A673 (cell line): ENCODE results near the gene MAPK8IP1. TPM values are rescaled to one million over a fixed set of nuclear protein-coding genes. Genes with fewer than 3 reads are reported as not detected.

Experiments
- BruUV-seq: library from RNA; stranded (reverse); fragments of 400-500 nt; replicated peaks from 2 replicates; lab custom pipeline; 2021; lab: Mats Ljungman, UMichigan
- CTCF ChIA-PET: fragments of 300-600 bp; sonication (Branson Sonifier 250); formaldehyde crosslinking; loops from one replicate; lab custom pipeline; 2022; ENCODE audit warnings: antibody characterized with exemption; lab: Charles Lee
- POLR2A ChIA-PET: fragments of 300-600 bp; sonication (Branson Sonifier 250); formaldehyde crosslinking; loops from one replicate; lab custom pipeline; 2022; ENCODE audit warnings: antibody characterized with exemption; ENCODE audit not compliant: low non-redundant PET; lab: Charles Lee
- DNase-seq: peaks from one replicate; pipeline ENCODE4 v3.0.0-alpha.2; 2015; ENCODE audit warnings: low spot score
- H3K27ac ChIP-seq: fragments of 200-600 bp; sonication (generic); 2 replicates; pipeline ENCODE4 v1.5.1; 2016; ENCODE audit warnings: mixed run types, low read depth, mild to moderate bottlenecking, mixed read lengths, antibody characterized with exemption, low read length; ENCODE audit not compliant: poor library complexity, severe bottlenecking
- H3K27me3 ChIP-seq: fragments of 200-600 bp; sonication (generic); replicated peaks from 2 replicates; pipeline ENCODE4 v1.6.1; 2017; ENCODE audit warnings: mixed run types, low read depth, mild to moderate bottlenecking, mixed read lengths, antibody characterized with exemption, low read length; ENCODE audit not compliant: insufficient read depth, poor library complexity
- H3K36me3 ChIP-seq: fragments of 200-600 bp; sonication (generic); 2 replicates; pipeline ENCODE4 v1.6.1; 2016; ENCODE audit warnings: mixed run types, mild to moderate bottlenecking, mixed read lengths, antibody characterized with exemption, low read length; ENCODE audit not compliant: insufficient read depth, poor library complexity, severe bottlenecking
- H3K4me1 ChIP-seq: fragments of 200-600 bp; sonication (generic); 2 replicates; pipeline ENCODE4 v1.6.1; 2017; ENCODE audit warnings: mixed run types, mild to moderate bottlenecking, mixed read lengths, antibody characterized with exemption, low read length; ENCODE audit not compliant: insufficient read depth, poor library complexity, severe bottlenecking
- H3K4me3 ChIP-seq: fragments of 200-600 bp; sonication (generic); 2 replicates; pipeline ENCODE4 v1.5.1; 2016; ENCODE audit warnings: low read depth, mixed run types, mild to moderate bottlenecking, mixed read lengths, low read length; ENCODE audit not compliant: poor library complexity, severe bottlenecking
- H3K9me3 ChIP-seq: fragments of 200-600 bp; sonication (generic); 2 replicates; pipeline ENCODE4 v1.6.1; 2016; ENCODE audit warnings: mixed run types, low read depth, mild to moderate bottlenecking, mixed read lengths, antibody characterized with exemption, low read length; ENCODE audit not compliant: poor library complexity, severe bottlenecking
- CTCF ChIP-seq: fragments of 300-800, 200-600 bp; sonication (generic); conservative IDR thresholded peaks from 2 replicates; pipeline ENCODE4 v1.5.1; 2017; ENCODE audit warnings: low read depth, mild to moderate bottlenecking, antibody characterized with exemption, low read length, moderate library complexity, mixed read lengths
- EZH2 ChIP-seq: fragments of 200-600 bp; sonication (generic); IDR thresholded peaks from 2 replicates; pipeline ENCODE4 v1.6.1; 2017; ENCODE audit warnings: borderline replicate concordance, low read depth, mild to moderate bottlenecking, mixed read lengths, antibody characterized with exemption, low read length; ENCODE audit not compliant: poor library complexity, severe bottlenecking
- intact Hi-C: fragments of 100-400 bp; cut with micrococcal nuclease; formaldehyde crosslinking; loops from one replicate; pipeline ENCODE4 v1.10.0; 2022; ENCODE audit not compliant: unreplicated experiment
- total RNA-seq: library from RNA; stranded (reverse); gene quantifications from 2 replicates; pipeline ENCODE4 v1.2.3, GENCODE V29; 2021

MAPK8IP1 gene
- total RNA-seq, 1 experiment from 2014 or later, result 46.0 TPM

GRCh38 chr11:45948356-45948755, 62.9 kb downstream of the MAPK8IP1 start:
- Histone ChIP-seq H3K9me3 (no peaks in the 10 kb centered on the region), H3K4me3 (no peak overlapping the region), H3K4me1 (no peaks in the 10 kb centered on the region), H3K27ac (no peak overlapping the region), H3K36me3 (peaks cover 28% of the 10 kb centered on the region), H3K27me3 (no peaks in the 10 kb centered on the region)
- no TSS peak for BruUV-seq
- DNase-seq, result no peak
- ChIA-PET CTCF (interaction anchor here (1.4 kb wide), 1 partner anchor 17 kb away, joined by 4 read pairs; no protein-coding TSS in a partner anchor), POLR2A (no interaction called here)
- intact Hi-C loops, result no loop called here
- no peak for TF ChIP-seq CTCF
- TF ChIP-seq EZH2, result no peak

- Histone ChIP-seq H3K27ac (no peak overlapping the region), H3K36me3 (peaks cover 29% of the 10 kb centered on the region), H3K4me1 (no peaks in the 10 kb centered on the region), H3K4me3 (no peak overlapping the region), H3K9me3 (no peaks in the 10 kb centered on the region), H3K27me3 (no peaks in the 10 kb centered on the region)
- no TSS peak for BruUV-seq
- CTCF ChIA-PET, result no interaction called here
- DNase-seq, result no peak
- POLR2A ChIA-PET, result no interaction called here
- intact Hi-C loops, result no loop called here
- no peak for TF ChIP-seq CTCF
- TF ChIP-seq EZH2, result no peak
Observed at GRCh38 chr11:45949992-45950407, 64.5 kb downstream of the MAPK8IP1 start.

Other genes with a start within 250 kb of the MAPK8IP1 start
- gene CHST1, start 220.0 kb upstream of the MAPK8IP1 start, total RNA-seq, result 13.2 and 17.0 TPM in 2 replicates
- 25.7 and 32.5 TPM in 2 replicates for gene SLC35C1, start 80.5 kb upstream of the MAPK8IP1 start, total RNA-seq
- gene CRY2, start 38.2 kb upstream of the MAPK8IP1 start, total RNA-seq, result 46.4 and 47.0 TPM in 2 replicates
- 3.3 and 3.8 TPM in 2 replicates for gene FREY1, start 21.6 kb downstream of the MAPK8IP1 start, total RNA-seq
- 64.1 and 68.9 TPM in 2 replicates for gene PEX16, start 32.2 kb downstream of the MAPK8IP1 start, total RNA-seq
- gene LARGE2, start 37.0 kb downstream of the MAPK8IP1 start, total RNA-seq, result 9.1 and 10.9 TPM in 2 replicates
- gene PHF21A, start 235.8 kb downstream of the MAPK8IP1 start, total RNA-seq, result 77.2 and 106 TPM in 2 replicates